Measurements from ENCODE around the gene CORO2B. TPM values are rescaled to one million over a fixed set of nuclear protein-coding genes. Genes with fewer than 3 reads are reported as not detected.

The CORO2B gene
- total RNA-seq, 3 donors from 2014 or later, result 1.3 to 4.7 (median 1.9) TPM

DNA sequence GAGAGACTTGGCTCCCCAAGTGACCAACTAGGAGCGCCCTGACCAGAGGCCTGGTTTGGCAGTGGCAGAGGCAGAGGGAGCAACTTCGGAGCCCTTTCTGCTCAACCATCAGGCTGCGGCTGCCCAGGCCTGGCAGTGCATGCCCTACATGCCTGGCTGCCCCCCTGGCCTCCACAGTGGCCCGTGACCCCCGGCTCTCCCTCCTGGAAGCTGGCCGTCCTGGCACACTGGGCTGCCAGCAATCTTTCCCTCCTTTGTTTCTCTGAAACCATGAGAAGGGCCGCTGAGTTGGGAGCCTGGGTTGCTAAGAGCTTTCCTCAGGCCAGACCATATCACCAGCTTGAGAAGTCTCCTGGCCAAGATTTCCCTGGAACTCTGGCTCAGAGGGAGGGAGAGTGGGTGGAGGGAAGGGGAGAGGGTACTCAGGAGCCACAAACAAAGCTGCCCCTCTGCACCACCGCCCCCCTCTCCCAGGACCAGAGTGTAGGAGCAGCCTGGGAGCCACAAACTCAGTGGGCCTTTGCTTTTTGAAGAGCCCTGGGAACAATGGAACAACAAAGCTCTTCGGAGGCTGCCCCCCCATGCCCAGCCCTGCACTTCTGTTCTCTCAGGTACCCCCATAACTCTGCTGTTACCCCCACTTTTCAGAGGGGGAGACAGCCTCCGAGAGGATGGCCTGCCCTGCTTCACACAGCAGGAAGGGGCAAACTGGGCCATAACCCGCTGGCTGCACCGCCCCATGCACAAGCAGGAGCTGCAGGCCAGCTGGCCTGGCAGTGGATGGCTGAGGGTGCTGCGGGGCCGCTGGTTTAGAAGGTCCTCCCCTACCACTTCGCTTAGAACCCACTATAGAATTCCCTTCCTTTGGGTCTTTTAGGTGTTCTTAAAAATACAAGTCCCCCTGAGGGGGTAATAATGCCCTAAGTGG, 11.3 kb downstream of the CORO2B start:
- no peaks in the 10 kb centered on the region for H3K4me1 ChIP-seq (ENCODE audit: low read depth)
- H3K9me3 ChIP-seq, result no peaks in the 10 kb centered on the region
- H3K36me3 ChIP-seq (ENCODE audit: low read depth), result no peaks in the 10 kb centered on the region
- no peak overlapping the region for H3K4me3 ChIP-seq
- DNase-seq (no peak), ATAC-seq (no peak)
- TF ChIP-seq, protein P1, sequence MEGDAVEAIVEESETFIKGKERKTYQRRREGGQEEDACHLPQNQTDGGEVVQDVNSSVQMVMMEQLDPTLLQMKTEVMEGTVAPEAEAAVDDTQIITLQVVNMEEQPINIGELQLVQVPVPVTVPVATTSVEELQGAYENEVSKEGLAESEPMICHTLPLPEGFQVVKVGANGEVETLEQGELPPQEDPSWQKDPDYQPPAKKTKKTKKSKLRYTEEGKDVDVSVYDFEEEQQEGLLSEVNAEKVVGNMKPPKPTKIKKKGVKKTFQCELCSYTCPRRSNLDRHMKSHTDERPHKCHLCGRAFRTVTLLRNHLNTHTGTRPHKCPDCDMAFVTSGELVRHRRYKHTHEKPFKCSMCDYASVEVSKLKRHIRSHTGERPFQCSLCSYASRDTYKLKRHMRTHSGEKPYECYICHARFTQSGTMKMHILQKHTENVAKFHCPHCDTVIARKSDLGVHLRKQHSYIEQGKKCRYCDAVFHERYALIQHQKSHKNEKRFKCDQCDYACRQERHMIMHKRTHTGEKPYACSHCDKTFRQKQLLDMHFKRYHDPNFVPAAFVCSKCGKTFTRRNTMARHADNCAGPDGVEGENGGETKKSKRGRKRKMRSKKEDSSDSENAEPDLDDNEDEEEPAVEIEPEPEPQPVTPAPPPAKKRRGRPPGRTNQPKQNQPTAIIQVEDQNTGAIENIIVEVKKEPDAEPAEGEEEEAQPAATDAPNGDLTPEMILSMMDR (IDR thresholded peaks at IDR 0.05), result no peak
- intact Hi-C loops (cut with DNase I, micrococcal nuclease), result no loop called here

DNA sequence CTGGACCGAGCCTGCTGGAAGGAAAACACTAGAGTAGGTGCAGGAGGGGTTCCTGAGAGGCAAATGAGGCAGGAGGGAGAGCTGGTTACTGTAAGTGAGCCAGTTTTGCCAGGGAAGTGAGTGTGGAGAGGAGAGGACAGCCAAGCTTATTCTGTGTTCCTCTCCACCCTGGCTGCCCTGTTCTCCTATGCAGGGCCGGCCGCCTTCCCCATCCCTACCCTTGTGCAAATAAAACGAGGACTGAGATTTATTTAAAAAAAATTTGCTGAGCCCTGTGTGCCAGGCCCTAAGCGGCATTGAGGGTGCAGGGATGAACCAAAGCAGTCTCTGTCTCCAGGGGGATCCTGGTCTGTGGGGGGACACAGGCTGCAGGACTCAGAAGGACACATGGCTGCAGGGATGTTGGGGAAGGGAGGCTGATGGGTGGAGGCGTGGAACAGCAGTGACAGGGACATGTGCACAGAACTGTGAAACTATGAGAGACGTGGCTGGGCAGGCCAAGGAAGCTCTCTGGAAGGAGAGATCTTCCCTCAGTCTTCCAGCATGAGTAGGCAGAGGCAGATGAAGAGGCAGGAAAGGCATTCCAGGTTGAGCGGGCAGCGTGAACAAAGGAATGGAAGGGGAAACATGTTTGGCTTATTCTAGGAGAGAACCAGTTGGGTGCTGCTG, 12.1 kb downstream of the CORO2B start:
- ATAC-seq (no peak), DNase-seq (no peak)
- intact Hi-C loops (cut with DNase I, micrococcal nuclease), result no loop called here
- H3K4me1 ChIP-seq (ENCODE audit: low read depth), result no peaks in the 10 kb centered on the region
- H3K36me3 ChIP-seq (ENCODE audit: low read depth), result no peaks in the 10 kb centered on the region
- H3K4me3 ChIP-seq, result no peak overlapping the region
- no peaks in the 10 kb centered on the region for H3K9me3 ChIP-seq
- TF ChIP-seq, protein P1 (IDR thresholded peaks at IDR 0.05), result no peak

DNA sequence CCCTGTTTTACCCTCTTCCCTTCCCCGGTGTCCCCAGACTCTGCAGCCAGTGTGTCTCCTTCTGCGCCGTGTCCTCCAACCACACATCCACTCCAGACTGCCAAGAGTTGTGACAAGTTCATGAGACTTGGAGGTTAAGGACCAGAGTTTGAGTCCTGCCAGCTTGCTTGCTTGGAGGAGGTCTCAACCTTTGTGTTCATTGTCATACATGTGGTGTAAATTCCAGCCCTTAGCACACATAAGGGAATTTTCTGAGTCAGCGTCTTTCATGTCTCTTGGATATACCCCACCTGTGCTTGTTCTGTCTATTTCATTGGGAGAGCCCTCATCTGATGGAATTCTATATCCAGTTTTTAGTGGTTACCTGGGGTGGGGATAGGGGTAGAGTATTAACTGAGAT, 13.3 kb downstream of the CORO2B start:
- TF ChIP-seq, protein P1 (IDR thresholded peaks at IDR 0.05), result no peak
- intact Hi-C loops (cut with DNase I, micrococcal nuclease), result no loop called here
- Histone ChIP-seq H3K4me1 (ENCODE audit: low read depth) (no peaks in the 10 kb centered on the region), H3K36me3 (ENCODE audit: low read depth) (no peaks in the 10 kb centered on the region), H3K9me3 (no peaks in the 10 kb centered on the region), H3K4me3 (no peak overlapping the region)
- DNase-seq, result no peak
- no peak for ATAC-seq

DNA sequence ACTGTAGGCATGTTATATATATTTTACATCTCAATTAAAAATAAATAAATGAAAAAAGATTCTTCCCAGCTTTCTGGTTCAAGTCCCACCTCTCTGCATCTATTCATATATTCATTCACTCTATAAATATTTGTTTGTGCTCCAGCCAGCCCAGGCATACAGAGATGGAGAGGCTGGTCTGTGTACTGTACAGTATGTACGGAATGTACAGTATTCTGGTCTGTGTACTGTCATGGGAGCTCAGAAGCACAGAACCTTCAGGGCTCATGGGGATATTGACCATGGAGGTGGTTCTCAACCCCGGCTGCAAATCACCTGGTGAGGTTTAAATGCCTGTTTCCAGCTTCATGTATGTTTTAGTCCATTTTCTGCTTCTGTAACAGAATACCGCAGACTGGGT, 13.8 kb downstream of the CORO2B start:
- Histone ChIP-seq H3K9me3 (no peaks in the 10 kb centered on the region), H3K4me3 (no peak overlapping the region), H3K4me1 (ENCODE audit: low read depth) (no peaks in the 10 kb centered on the region), H3K36me3 (ENCODE audit: low read depth) (no peaks in the 10 kb centered on the region)
- DNase-seq (no peak), ATAC-seq (no peak)
- TF ChIP-seq, protein P1 (IDR thresholded peaks at IDR 0.05), result no peak
- intact Hi-C loops (cut with DNase I, micrococcal nuclease), result no loop called here

DNA sequence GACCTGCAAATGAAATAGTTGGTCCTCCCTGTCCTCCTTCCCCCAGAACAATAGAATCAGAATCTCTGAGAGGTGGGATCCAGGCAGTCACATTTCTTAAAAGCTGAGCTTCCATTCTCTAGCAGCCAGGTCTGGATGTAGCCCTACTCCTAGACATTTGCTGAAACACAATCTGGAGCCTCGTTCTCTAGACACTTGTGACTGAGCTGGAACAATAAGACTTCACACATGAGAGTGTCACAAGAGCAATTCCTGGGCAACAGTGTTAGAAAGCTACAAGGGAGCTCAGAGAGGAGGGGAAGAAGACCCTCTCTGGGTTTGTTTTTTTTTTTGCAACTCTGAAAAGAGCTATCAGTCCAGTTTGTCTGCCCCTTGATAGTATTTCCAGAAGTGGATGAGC, 14.5 kb downstream of the CORO2B start:
- TF ChIP-seq, protein P1 (IDR thresholded peaks at IDR 0.05), result no peak

More for the DNA sequence above, 14.5 kb downstream of the CORO2B start:
- Histone ChIP-seq H3K4me1 (ENCODE audit: low read depth) (no peaks in the 10 kb centered on the region), H3K9me3 (no peaks in the 10 kb centered on the region), H3K36me3 (ENCODE audit: low read depth) (no peaks in the 10 kb centered on the region), H3K4me3 (no peak overlapping the region)
- no peak for ATAC-seq
- DNase-seq, result no peak
- intact Hi-C loops (cut with DNase I, micrococcal nuclease), result no loop called here

All from mucosa of descending colon (tissue), 3 donors.